CD4-positive, alpha-beta T cell treated with Interleukin-17A for 1 hour (primary cell): ENCODE results near the gene SHOX.
"Not testable (repeated sequence)": the region's sequence is repeated elsewhere in the genome, so short reads cannot be mapped to it uniquely, and the experiment has no call there.

ENCODE experiments used
- DNase-seq: peaks from one replicate; pipeline ENCODE4 v3.0.0-alpha.2; 2020

SHOX gene

DNA sequence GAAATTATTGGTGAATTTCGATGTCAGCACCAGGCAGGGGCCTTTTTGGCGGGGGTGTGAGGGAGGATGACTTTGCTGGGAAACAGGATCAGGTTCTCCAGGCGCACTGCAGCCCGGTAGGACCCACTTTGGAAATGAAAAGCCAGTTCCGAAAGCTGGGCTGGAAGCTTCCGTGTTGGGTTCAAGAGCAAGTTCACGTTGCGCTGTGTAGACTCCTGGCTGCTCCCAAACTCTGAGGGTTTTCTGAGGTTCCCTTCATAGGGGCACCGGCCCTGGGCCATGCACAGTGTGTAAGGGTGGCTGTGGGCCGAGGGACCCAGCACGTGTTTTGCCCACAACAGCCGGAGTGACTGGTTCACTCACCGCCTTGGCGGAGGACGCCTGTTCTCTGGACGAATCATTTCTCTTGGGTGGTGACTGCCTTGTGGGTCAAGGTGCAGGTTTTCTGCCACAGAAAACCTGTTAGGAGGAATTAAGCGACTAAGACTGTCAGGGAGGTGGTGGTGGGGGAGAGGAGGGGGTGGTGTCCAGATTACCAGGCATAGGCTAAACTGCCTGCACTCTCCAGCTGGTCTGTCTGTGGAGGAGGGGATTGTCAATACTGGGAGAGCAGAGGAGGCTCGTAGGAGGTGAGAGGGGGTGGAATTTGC is 8.0 kb downstream of the SHOX start:
- DNase-seq = no peak

DNA sequence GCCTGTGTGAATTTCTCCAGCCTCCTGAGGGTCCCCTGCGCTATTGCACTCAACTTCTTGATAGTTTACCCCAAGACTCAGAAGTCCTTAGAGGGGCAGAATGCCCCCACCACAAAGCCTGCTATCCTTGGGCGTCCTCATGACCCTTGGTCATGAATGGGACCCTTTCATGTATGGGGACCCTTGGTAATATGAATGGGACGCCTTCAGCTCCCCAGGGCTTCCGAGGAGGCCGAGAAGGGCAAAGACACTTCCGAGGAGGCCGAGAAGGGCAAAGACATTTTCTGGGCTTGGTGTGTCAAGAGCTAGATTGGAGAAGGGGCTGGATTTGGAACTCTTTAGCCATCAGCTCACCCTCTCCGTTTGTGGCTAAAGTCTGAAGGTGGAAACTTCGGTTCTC is 8.6 kb downstream of the SHOX start:
- no peak for DNase-seq

DNA sequence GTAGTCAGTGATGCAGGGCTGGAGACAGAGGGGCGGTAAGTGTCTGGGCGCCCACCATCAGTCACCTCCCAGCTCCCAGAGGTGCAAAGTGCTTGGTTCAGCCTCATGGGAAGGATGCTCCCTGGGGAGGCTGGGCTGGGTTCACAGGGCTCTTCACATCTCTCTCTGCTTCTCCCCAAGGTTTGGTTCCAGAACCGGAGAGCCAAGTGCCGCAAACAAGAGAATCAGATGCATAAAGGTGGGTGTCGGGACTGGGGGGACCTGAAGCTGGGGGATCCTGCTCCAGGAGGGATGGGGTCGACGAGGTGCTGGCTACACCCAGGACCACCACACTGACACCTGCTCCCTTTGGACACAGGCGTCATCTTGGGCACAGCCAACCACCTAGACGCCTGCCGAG is 10.1 kb downstream of the SHOX start:
- no peak for DNase-seq

DNA sequence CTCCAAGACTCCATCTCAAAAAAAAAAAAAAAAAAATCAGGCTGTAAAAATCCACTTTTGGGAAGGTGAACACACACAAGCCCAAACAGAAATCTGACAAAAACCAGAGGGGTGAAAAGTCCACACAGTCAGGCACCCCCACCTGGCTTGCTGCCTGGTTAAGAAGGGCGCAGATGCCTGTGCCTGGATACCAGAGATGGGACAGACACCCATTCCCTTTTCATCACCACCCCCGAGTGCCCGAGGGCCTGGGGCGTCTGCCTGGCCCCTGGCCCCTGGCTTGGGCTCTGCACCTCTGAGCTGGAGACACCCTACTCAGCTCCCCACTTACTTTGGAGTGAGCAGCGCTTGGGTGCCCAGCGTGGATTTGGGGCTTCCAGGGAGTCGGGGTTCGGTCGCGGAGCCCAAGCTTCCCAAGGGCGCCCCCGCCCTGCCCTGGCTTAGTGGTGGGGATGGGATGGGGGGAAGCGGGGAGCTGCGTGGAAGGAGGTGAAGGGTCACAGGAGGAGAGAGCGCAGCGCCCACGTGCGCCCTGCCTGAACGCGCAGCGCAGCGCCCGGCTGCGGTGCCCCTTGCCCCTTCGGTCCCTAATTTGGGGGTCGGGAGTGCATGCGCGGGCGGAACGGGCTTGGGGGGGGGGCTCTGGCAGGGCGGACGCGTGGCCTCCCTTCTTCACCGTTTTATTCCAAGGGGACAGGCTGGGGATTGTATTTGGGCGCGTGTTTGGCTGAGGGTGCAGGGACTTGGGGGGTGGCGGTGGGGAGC is 11.3 kb downstream of the SHOX start:
- no peak for DNase-seq

DNA sequence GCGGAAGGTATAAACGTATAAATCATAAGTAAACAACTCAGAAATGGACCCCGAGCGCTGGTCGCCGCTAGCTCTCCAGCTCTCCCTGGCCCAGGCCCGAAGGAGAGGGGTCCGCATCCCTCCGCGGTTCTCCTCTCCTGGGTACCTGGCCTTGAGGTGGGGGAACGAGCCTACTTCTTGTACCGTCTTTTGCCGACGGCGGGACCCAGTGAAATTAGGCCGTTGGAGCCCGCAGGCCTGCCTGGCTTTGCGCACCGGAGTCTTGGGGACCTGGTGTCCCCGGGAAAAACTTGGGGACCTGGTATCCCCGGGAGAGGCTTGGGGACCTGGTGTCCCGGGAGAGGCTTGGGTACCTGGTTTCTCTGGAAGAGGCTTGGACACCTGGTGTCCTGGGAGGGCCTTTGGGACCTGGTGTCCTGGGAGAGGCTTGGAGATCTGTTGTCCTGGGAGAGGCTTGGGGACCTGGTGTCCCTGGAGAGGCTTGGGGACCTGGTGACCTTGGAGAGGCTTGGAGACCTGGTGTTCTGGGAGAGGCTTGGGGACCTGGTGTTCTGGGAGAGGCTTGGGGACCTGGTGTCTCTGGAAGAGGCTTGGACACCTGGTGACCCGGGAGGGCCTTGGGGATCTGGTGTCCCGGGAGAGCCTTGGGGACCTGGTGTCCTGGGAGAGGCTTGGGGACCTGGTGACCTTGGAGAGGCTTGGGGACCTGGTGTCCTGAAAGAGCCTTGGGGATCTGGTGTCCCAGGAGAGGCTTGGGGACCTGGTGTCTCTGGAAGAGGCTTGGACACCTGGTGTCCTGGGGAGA is 12.0 kb downstream of the SHOX start:
- DNase-seq = no peak

DNA sequence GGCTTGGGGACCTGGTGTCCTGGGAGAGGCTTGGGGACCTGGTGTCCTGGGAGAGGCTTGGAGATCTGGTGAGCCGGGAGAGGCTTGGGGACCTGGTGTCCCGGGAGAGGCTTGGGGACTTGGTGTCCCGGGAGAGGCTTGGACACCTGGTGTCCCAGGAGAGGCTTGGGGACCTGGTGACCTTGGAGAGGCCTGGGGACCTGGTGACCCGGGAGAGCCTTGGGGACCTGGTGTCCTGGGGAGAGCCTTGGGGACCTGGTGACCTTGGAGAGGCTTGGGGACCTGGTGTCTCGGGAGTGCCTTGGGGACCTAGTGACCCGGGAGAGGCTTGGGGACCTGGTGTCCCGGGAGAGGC is 12.6 kb downstream of the SHOX start:
- no peak for DNase-seq

DNA sequence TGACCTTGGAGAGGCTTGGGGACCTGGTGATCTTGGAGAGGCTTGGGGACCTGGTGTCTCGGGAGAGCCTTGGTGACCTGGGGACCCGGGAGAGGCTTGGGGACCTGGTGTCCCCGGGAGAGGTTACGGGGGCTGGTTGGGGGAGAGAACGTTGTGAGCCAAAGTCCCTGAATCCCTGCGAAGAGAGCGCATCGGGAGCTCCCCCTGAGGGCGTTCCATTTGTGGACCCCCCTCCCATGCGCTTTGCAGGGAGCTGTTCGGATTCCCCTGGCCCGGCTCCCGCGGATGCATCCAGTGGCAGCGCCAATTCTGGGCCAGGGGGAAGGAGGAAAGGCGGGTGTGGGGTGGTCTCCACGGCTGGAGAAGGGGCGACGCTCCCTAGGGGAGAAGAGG is 13.3 kb downstream of the SHOX start:
- DNase-seq = no peak

DNA sequence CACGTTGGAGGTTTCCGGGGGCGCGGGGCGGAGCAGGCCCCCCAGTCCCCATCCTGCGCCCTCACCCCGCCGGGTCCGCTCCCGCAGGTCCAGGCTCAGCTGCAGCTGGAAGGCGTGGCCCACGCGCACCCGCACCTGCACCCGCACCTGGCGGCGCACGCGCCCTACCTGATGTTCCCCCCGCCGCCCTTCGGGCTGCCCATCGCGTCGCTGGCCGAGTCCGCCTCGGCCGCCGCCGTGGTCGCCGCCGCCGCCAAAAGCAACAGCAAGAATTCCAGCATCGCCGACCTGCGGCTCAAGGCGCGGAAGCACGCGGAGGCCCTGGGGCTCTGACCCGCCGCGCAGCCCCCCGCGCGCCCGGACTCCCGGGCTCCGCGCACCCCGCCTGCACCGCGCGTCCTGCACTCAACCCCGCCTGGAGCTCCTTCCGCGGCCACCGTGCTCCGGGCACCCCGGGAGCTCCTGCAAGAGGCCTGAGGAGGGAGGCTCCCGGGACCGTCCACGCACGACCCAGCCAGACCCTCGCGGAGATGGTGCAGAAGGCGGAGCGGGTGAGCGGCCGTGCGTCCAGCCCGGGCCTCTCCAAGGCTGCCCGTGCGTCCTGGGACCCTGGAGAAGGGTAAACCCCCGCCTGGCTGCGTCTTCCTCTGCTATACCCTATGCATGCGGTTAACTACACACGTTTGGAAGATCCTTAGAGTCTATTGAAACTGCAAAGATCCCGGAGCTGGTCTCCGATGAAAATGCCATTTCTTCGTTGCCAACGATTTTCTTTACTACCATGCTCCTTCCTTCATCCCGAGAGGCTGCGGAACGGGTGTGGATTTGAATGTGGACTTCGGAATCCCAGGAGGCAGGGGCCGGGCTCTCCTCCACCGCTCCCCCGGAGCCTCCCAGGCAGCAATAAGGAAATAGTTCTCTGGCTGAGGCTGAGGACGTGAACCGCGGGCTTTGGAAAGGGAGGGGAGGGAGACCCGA is 14.0 kb downstream of the SHOX start:
- DNase-seq = no peak

DNA sequence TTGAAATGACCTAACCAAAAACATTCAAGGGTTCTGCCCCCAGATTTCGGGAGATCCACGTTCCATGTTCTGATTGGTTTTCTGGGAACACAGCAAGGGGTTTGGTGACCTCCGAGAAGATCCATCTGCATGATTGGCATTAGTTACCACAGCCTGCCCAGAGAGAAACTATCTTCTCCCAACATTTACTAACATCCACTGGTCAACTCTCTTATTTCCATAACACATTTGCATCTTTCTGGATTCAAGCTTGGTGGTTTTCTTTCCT is 15.6 kb downstream of the SHOX start:
- no peak for DNase-seq

DNA sequence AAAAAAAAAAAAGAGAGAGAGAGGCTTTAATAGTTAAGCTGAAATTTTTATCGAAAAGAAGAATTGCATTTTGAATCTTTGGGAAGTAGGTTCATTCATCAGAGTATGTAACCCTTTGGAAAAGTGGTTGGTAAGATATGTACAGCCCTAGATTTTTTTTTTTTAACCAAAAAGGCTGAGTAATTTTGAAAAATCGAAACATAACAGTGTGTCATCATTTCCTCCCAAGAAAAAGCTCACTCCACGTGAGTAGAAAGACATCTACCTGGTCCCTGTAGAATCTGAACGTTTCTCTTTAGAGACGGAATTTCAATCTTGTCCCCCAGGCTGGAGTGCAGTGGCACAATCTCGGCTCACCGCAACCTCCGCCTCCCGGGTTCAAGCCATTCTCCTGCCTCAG is 16.2 kb downstream of the SHOX start:
- no peak for DNase-seq

DNA sequence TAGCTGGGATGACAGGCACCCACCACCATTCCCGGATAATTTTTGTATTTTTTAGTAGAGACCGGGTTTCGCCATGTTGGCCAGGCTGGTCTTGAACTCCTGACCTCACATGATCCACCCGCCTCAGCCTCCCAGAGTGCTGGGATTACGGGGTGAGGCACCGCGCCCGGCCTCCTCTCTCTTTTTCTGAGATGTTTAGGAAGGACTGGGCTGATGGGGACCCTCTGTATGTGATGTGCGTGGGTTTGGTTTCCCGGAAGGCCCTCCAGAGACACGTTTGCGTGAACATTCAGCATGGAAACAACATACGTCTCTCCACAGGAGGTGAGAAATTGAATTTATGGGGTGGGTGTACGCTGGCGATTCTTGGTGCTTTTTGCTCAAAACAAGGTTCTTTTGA is 18.6 kb downstream of the SHOX start:
- no peak for DNase-seq

DNA sequence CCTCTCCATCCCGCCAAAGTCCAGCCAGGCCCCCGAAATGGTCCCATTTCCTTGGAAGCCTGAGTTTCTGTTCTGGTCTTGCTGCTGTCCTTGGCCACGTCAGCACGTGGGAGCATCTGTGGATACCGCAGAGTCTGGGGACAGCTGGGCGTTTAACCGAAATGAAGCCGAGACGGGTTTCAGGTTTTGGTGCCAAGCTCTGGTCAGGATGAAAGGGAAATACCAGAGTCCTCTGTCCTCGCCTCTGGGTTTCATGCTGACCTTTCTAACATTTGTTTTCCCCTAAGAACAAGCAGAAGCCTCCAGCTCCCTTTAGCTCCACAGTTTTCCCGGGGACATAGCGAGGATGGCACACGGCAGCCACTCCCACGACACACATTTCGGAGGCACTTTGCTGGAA is 19.7 kb downstream of the SHOX start:
- DNase-seq = no peak

DNA sequence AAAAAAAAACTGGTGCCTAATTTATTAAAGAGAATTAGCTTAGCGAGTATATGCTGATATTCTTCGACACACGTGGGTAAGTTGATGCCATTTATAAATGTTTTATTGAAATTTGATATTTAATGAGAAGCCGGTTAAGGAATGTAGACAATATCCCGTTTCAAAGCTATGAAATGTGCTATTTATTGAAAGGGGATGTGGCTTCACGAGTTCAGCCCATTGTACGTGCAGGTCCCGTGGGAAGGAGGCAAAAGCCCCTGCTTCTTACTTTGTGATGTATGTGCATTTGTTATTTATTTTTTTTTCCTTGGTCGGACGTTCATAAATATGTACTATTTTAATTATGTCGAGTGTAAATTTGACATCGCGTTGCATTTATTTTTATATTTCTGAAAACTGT is 20.2 kb downstream of the SHOX start:
- no peak for DNase-seq

DNA sequence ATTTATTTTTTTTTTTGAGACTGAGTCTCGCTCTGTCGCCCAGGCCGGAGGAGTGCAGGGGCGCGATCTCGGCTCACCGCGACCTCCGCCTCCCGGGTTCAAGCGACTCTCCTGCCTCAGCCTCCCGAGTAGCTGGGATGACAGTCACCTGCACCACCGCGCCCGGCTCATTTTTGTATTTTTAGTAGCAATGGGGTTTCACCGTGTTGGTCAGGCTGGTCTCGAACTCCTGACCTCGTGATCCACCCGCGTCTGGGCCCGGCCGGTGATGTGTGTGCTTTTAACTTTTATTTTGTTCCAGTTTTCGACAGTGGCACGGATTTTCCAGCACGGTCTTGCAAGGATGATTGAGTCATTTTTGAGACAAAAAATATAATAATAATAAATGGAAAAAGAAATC is 21.3 kb downstream of the SHOX start:
- not testable (repeated sequence) for DNase-seq

DNA sequence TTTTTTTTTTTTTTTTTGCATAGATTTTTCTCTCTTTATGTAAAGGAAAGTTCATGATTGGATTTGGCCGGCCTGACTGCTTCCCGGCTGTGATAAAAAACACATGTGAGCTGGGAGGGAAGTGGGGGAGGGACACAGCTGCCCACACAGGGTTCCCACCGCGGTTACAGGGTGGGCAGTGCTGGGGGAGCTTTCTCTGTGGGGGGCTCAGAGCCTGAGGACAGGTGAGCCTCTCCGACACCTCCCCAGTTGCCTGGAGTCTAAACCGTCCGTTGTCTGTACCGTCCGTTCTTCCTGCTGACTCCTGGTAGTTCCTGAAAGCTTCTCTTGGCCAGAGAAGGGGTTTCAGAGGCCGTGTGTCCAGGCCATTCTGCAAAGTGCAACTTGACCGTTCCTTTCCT is 21.8 kb downstream of the SHOX start:
- no peak for DNase-seq

DNA sequence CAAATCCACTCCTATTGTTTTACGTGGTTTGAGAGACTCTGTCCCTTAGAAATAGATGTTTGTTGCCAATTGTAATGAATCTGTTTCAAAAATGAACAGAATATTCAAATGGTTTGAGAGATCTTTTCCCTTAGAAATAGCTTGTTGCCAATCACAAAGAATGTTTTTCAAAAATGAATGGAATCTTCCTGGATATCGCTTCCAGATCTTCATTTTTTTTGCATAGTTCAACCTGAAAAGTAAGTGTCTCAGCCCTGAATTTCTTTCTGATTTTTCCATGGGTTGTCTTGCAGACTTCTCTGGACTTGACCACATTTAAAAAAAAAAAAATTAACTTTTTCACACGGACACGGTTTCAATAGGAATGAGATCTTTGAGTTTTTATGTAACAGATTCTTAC is 22.7 kb downstream of the SHOX start:
- DNase-seq = no peak

DNA sequence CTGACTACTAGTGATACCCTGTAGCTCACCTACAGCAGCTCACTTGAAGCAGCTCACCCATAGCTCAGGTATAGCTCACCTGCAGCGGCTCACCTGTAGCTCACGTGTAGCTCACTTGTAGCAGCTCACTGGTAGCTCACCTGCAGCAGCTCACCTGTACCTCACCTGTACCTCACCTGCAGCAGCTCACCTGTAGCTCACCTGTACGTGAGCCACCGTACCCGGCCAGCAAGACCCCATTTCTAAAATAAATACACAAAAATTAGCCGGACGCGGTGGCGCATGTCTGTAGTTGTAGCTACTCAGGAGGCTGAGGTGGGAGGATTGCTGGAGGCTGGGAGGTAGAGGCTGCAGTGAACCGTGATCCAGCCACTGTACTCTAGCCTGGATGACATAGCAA is 30.6 kb downstream of the SHOX start:
- no peak for DNase-seq

DNA sequence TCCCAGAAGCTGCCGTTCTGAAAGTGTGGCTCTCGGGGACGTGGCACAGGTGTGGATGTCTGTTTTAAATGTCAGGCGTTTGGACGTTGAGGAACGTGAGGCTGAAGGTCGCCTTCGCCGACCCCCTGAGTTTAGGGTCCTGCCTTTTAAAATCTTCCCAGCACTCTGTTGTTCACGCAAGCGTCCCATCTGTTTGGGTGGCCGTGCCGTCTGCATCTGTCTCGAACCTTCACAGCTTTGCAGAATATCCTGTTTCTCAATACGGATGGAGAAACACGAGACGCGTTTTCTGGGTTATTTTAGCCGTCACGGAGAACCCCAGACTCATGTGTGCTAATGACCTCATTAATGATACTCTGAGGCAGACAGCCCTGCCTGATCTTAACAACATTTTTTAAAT is 31.5 kb downstream of the SHOX start:
- DNase-seq = no peak

DNA sequence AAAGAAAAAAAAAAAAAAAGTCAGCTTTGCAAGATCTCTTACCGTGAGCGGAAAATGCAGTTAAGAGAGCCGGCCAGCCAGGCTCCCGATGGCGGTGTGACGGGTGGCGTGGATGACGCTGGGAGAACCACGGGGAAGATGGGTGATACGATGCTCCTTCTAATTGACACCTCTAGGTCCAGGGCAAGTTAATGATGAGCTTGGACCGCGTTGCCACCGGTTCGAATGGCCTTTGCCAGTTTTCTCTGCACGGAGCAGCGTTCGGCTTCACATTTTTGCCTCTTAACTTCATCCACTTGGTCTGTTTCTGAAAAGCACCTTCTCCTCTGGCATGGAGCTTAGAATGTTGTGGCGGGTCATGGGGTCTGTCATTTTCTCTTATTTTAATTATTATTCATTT is 33.2 kb downstream of the SHOX start:
- no peak for DNase-seq

DNA sequence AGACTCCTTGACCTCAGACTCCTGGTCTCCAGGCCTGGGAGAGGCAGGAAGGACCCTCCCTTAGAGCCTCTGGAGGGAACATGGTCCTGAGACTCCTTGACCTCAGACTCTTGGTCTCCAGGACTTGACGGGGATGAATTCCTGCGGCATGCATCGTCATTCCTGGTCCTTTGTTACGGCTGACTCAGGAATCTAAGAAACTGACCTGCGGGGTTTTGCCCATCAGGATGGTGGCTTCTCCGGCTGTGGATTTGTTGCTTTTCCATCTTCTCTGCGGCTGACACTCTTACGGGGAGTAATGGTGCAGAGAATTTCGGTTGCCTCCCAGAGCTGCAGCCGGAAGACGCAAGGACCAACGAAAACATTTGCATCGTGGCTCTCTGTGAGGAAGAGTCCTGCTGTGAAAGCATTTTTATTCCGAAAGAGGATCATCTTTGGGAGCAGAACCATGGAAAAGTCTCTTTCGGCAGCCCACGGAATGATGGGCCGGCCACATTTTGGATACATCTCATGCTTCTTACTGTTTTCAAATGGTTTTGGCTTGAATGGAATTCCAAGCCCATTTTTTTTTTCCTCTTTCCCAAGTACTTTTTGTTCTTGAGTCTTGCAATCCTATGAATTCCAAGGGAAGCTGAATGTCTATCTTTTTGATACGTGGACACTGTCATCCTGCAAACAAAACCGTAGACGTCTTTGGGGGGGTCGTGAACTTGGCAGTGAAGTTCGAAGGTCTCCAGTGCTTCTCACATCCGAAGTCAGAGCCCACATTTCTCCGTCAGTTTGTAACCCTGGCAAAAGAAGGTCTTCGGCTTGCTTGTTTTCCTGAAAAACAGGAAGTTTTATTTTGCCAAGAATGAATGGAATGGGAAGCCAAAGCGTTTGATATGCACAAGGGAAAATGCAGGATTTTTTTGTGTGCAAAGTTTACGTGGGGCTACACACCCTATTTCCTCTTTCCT is 36.5 kb downstream of the SHOX start:
- DNase-seq = no peak

DNA sequence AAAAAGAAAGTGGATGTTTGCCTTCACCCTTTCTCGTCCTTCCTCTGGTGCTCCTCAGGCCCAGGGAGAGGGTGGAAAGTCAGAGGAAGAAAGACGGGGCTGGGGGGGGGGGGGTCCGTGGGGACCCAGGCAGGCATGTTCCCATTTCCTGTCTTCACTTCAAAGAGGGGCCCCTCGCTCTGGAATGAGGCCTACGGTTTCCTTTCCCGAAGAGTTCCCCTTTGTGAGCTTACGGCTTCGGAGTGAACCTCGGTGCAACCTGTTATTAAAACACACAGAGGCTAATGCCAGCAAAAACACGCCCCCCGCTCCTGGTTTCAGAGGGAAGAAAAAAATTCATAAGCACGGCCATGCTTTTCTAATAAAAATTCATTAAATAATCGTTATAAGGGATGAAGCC is 40.1 kb downstream of the SHOX start:
- no peak for DNase-seq

DNA sequence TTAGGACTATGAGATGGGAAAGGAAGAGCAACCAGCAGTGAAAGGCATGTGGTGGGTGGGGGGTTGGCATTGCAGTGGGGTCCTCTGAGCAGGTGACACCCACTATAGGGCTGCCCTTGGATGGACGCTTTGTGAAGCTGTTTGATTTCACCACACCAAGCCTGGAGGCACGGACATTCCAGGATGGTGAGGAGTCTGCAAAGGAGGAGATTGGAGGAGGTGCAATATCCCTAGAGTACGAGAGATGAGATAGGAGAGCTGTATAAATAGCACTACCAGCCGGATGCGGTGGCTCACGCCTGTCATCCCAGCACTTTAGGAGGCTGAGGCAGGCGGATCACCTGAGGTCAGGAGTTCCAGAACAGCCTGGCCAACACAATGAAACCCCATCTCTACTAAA is 42.3 kb downstream of the SHOX start:
- DNase-seq = no peak
